ENCODE measurements around the gene DCAKD.

GRCh38 chr17:44992242-44992939 is 59.0 kb downstream of the DCAKD start:
- no peak for TF ChIP-seq CTCF (IDR thresholded peaks at IDR 0.05; ENCODE audit: low read length)
- TF ChIP-seq EZH2phosphoT487 (IDR thresholded peaks at IDR 0.05; ENCODE audit: low read length): no peak

Data from MM.1S (cell line).